GM23248 (cell line): ENCODE measurements around the gene ABL1. TPM values are rescaled to one million over a fixed set of nuclear protein-coding genes. Genes with fewer than 3 reads are reported as not detected.

Experiments
- DNase-seq: peaks from one replicate; pipeline ENCODE4 v3.0.0-alpha.2; 2015
- H2AFZ ChIP-seq: fragments of 200-600 bp; sonication (generic); 2 replicates; pipeline ENCODE4 v1.6.1; 2016; ENCODE audit warnings: antibody characterized with exemption
- H3F3A ChIP-seq: fragments of 200-600 bp; sonication (generic); 2 replicates; pipeline ENCODE4 v1.6.1; 2016; ENCODE audit warnings: mild to moderate bottlenecking, antibody characterized with exemption, mixed run types; ENCODE audit not compliant: insufficient read depth
- H3K27ac ChIP-seq: fragments of 200-600 bp; sonication (generic); 2 replicates; pipeline ENCODE4 v1.5.1; 2016; ENCODE audit warnings: mild to moderate bottlenecking
- H3K27me3 ChIP-seq: fragments of 200-600 bp; sonication (generic); replicated peaks from 2 replicates; pipeline ENCODE4 v1.6.1; 2016; ENCODE audit warnings: mild to moderate bottlenecking; ENCODE audit not compliant: insufficient read depth
- H3K36me3 ChIP-seq: fragments of 200-600 bp; sonication (generic); 2 replicates; pipeline ENCODE4 v1.6.1; 2016; ENCODE audit warnings: low read depth, mild to moderate bottlenecking
- H3K4me1 ChIP-seq: fragments of 200-600 bp; sonication (generic); 2 replicates; pipeline ENCODE4 v1.6.1; 2016; ENCODE audit warnings: mild to moderate bottlenecking; ENCODE audit not compliant: insufficient read depth
- H3K4me2 ChIP-seq: fragments of 200-600 bp; sonication (generic); one replicate; pipeline ENCODE4 v1.6.1; 2016; ENCODE audit warnings: mild to moderate bottlenecking; ENCODE audit not compliant: unreplicated experiment
- H3K4me3 ChIP-seq: fragments of 200-600 bp; sonication (generic); 2 replicates; pipeline ENCODE4 v1.5.1; 2016; ENCODE audit warnings: mild to moderate bottlenecking
- H3K79me2 ChIP-seq: fragments of 200-600 bp; sonication (generic); 2 replicates; pipeline ENCODE4 v1.6.1; 2016; ENCODE audit warnings: mild to moderate bottlenecking; ENCODE audit not compliant: insufficient read depth
- H3K9ac ChIP-seq: fragments of 200-600 bp; sonication (generic); 2 replicates; pipeline ENCODE4 v1.6.1; 2016; ENCODE audit warnings: mild to moderate bottlenecking
- H3K9me2 ChIP-seq: fragments of 200-600 bp; sonication (generic); 2 replicates; pipeline ENCODE4 v1.6.1; 2016; ENCODE audit warnings: mixed run types, mild to moderate bottlenecking, moderate library complexity; ENCODE audit not compliant: insufficient read depth
- H3K9me3 ChIP-seq: fragments of 200-600 bp; sonication (generic); one replicate; pipeline ENCODE4 v1.6.1; 2017; ENCODE audit warnings: low read depth
- H4K20me1 ChIP-seq: fragments of 200-600 bp; sonication (generic); 2 replicates; pipeline ENCODE4 v1.6.0; 2016; ENCODE audit not compliant: insufficient read depth
- EZH2 ChIP-seq: fragments of 200-600 bp; sonication (generic); IDR thresholded peaks from 2 replicates; pipeline ENCODE4 v1.6.1; 2018; ENCODE audit warnings: antibody characterized with exemption, mild to moderate bottlenecking; ENCODE audit not compliant: insufficient read depth, poor library complexity, severe bottlenecking
- EZH2phosphoT487 ChIP-seq: fragments of 200-600 bp; sonication (generic); IDR thresholded peaks from 2 replicates; pipeline ENCODE4 v1.6.1; 2018; ENCODE audit warnings: antibody characterized with exemption, moderate library complexity, mild to moderate bottlenecking, low read depth; ENCODE audit not compliant: insufficient read depth
- WGBS, 2 experiments: methylation state at CpG; one replicate each; pipeline ENCODE4 v1.1.6; 2015 to 2017; ENCODE audit warnings: low lambda C conversion rate in 2 of 2, low coverage in 1 of 2; ENCODE audit errors: missing lambda C conversion rate in 2 of 2; 5-methylcytosine and 5-hydroxymethylcytosine counted together
- in situ Hi-C: fragments of 300-500 bp; cut with MboI; formaldehyde crosslinking; loops from 2 replicates; pipeline ENCODE4 v1.15.0; 2020
- polyA plus RNA-seq: library from polyadenylated mRNA; unstranded; fragments of >200 nt; fragmentation: Nextera tagmentation; extraction: Ambion mirVana; gene quantifications from 2 replicates; pipeline ENCODE4 v1.2.1, GENCODE V29; 2016
- total RNA-seq: library from RNA; depleted of rRNA; stranded (reverse); fragments of >200 nt; shearing (Covaris generic); gene quantifications from 2 replicates; pipeline ENCODE4 v1.2.3, GENCODE V29; 2014

Gene ABL1
- total and polyA plus RNA-seq, 2 experiments from 2014 or later, result 22.9 to 66.1 TPM

DNA sequence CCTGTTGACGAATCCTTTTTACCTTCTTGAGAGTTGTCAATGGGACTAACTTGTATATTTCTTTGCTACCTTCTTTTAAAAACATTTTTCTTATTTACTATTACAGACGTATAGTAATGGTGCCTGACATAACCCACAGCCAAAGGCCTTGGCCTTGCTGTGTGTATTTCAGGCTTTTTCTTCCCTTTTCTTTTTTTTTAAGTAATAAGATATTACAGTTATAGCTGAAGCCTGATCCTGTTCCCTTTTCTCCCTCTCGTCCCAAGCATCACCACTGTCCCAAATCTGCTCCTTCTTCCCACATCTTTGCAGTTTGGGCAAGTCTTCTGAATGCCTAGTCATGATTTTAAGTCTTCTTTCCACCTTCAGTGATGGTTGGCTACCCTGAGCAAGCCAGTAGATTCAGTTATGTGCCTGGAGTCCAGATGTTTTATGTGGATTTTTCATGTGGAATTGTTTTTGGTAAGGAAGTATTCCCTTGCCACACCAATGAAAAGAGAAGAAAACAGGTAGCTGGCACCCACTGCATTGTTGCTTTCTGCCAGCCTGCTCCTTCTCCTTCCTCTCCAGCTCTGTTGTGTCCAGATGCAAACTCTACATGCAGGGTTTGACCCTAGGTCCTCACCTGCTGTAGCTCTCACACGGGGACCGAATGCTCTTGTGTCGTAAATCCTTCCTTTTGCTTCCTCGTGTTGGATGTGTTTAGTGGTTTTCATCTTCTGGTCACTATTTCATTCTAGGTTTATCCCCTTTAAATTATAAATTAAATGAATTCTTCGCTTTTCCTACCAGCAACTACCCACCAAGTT lies 26.5 kb downstream of the ABL1 start:
- H3K27ac ChIP-seq, result peak overlapping the region; percentile 92
- no peaks in the 10 kb centered on the region for H3K9me2 ChIP-seq
- no peaks in the 10 kb centered on the region for H4K20me1 ChIP-seq
- TF ChIP-seq EZH2phosphoT487 (no peak), EZH2 (no peak)
- H3F3A ChIP-seq, result peaks cover 67% of the 10 kb centered on the region
- peak overlapping the region; percentile 76 for H3K9ac ChIP-seq
- in situ Hi-C loops, result loop anchor here (5.0 kb wide), 1 partner anchor 154 kb away; no protein-coding TSS in a partner anchor
- H3K27me3 ChIP-seq, result no peaks in the 10 kb centered on the region
- H2AFZ ChIP-seq, result no peak overlapping the region
- H3K79me2 ChIP-seq, result peaks cover 92% of the 10 kb centered on the region
- peak overlapping the region; percentile 79 for H3K4me2 ChIP-seq
- peaks cover 22% of the 10 kb centered on the region for H3K36me3 ChIP-seq
- H3K9me3 ChIP-seq, result no peaks in the 10 kb centered on the region
- peak overlapping the region; percentile 32 for H3K4me3 ChIP-seq
- peaks cover 53% of the 10 kb centered on the region for H3K4me1 ChIP-seq
- 53 to 58% methylated on average over 8 of the region's 8 CpGs for WGBS, 2 experiments
- no peak for DNase-seq

DNA sequence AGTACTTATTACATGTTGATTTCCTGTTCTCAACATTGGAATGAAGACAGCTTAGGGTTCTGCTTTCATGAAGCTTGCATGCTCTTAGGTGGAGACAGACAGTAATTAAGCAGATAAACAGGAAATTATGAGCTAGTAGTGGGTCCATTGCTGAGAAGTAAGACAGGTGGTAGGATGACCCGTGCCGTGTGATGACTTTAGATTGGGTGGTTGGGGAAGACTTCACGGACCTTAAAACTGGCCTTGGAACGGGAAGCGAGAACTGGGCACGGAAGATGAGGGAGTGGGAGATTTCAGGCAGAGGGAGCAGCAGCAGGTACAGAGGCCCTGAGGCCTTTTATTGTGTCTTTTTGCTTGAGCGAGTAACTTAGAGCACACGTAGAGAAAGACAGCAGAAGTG lies 27.2 kb downstream of the ABL1 start:
- Histone ChIP-seq H3K79me2 (peaks cover 92% of the 10 kb centered on the region), H3K9me2 (no peaks in the 10 kb centered on the region), H3K27me3 (no peaks in the 10 kb centered on the region), H3K27ac (peak overlapping the region; percentile 92), H3K36me3 (peaks cover 16% of the 10 kb centered on the region; the same call in 1 of the 2 replicates), H4K20me1 (no peaks in the 10 kb centered on the region), H3K9me3 (no peaks in the 10 kb centered on the region), H3F3A (peaks cover 67% of the 10 kb centered on the region), H3K4me3 (no peak overlapping the region), H3K9ac (peak overlapping the region; percentile 76; the same call in 1 of the 2 replicates), H3K4me2 (peak overlapping the region; percentile 6), H3K4me1 (peaks cover 56% of the 10 kb centered on the region), H2AFZ (no peak overlapping the region)
- 86 to 87% methylated on average over 8 of the region's 8 CpGs for WGBS, 2 experiments
- no peak for TF ChIP-seq EZH2
- no peak for TF ChIP-seq EZH2phosphoT487
- in situ Hi-C loops, result loop anchor here (5.0 kb wide), 1 partner anchor 155 kb away; no protein-coding TSS in a partner anchor
- no peak for DNase-seq

DNA sequence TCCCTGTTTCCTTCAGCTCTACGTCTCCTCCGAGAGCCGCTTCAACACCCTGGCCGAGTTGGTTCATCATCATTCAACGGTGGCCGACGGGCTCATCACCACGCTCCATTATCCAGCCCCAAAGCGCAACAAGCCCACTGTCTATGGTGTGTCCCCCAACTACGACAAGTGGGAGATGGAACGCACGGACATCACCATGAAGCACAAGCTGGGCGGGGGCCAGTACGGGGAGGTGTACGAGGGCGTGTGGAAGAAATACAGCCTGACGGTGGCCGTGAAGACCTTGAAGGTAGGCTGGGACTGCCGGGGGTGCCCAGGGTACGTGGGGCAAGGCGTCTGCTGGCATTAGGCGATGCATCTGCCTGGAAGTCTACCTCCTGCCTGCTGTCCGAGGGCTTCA lies 27.7 kb downstream of the ABL1 start:
- H3K9ac ChIP-seq, result no peak overlapping the region
- no peak overlapping the region for H3K4me3 ChIP-seq
- TF ChIP-seq EZH2 (no peak), EZH2phosphoT487 (no peak)
- no peaks in the 10 kb centered on the region for H3K9me3 ChIP-seq
- no peak overlapping the region for H3K4me2 ChIP-seq
- H3K9me2 ChIP-seq, result no peaks in the 10 kb centered on the region
- H3K4me1 ChIP-seq, result peaks cover 56% of the 10 kb centered on the region
- H3K79me2 ChIP-seq, result peaks cover 92% of the 10 kb centered on the region
- WGBS, 2 experiments, result 86 to 89% methylated on average over 23 of the region's 23 CpGs
- peak overlapping the region; percentile 92 for H3K27ac ChIP-seq
- in situ Hi-C loops, result loop anchor here (5.0 kb wide), 1 partner anchor 155 kb away; no protein-coding TSS in a partner anchor
- H3F3A ChIP-seq, result peaks cover 67% of the 10 kb centered on the region
- no peak overlapping the region for H2AFZ ChIP-seq
- no peaks in the 10 kb centered on the region for H3K27me3 ChIP-seq
- no peak for DNase-seq
- H3K36me3 ChIP-seq, result peaks cover 11% of the 10 kb centered on the region; the same call in 1 of the 2 replicates
- no peaks in the 10 kb centered on the region for H4K20me1 ChIP-seq

DNA sequence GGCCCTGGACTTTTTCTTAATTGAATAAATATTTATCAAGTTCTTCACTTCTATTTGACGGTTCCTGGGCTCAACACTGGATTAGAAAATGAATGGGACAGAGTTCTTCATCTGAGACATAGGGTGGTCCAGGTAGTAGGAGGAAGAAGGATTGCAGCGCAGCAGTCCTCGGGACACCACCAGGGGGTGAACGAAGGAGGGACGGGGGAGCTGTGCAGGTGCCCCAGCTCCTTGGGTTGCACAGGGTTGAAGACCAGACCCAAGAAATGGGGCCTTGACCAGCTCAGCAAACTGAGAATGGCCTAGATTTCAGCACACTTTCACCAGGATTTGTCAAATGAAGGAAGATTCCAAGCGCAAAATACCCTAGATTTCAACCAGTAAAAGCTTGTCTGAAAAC lies 29.5 kb downstream of the ABL1 start:
- Histone ChIP-seq H3K4me1 (peaks cover 44% of the 10 kb centered on the region), H3F3A (peaks cover 67% of the 10 kb centered on the region), H3K9ac (no peak overlapping the region), H3K4me3 (no peak overlapping the region), H3K79me2 (peaks cover 97% of the 10 kb centered on the region), H3K4me2 (no peak overlapping the region), H3K9me3 (no peaks in the 10 kb centered on the region), H2AFZ (no peak overlapping the region), H3K36me3 (peaks cover 15% of the 10 kb centered on the region; the same call in 1 of the 2 replicates), H4K20me1 (no peaks in the 10 kb centered on the region), H3K27ac (no peak overlapping the region), H3K9me2 (no peaks in the 10 kb centered on the region), H3K27me3 (no peaks in the 10 kb centered on the region)
- 85% methylated on average over 6 of the region's 6 CpGs for WGBS, 2 experiments
- no peak for DNase-seq
- in situ Hi-C loops, result loop anchor here (5.0 kb wide), 1 partner anchor 157 kb away; no protein-coding TSS in a partner anchor
- TF ChIP-seq EZH2phosphoT487 (no peak), EZH2 (no peak)
